NB4 (cell line): Measurements from ENCODE around the gene ARRB2.
"Not testable (repeated sequence)": the region's sequence is repeated elsewhere in the genome, so short reads cannot be mapped to it uniquely, and the experiment has no call there.

Source experiments
- TF ChIP-seq, protein P1 (sequence below): IDR thresholded peaks from one replicate; pipeline ENCODE4 v1.5.1; 2012; ENCODE audit warnings: low read depth, low read length
- TF ChIP-seq, protein P2 (sequence below): IDR thresholded peaks from 2 replicates; pipeline ENCODE4 v1.6.1; 2011; ENCODE audit warnings: low read depth, low read length

DNA sequence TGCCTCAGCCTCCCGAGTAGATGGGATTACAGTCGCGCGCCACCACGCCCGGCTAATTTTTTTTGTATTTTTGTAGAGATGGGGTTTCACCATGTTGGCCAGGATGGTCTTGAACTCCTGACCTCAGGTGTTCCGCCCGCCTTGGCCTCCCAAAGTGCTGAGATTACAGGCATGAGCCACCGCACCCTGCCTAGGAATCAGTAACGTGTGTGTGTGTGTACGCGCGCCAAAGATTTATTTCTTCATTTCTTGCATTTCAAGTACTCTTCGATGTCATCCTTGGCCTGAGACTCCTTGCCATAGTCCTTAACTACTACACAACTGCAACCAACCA lies 5.9 kb upstream of the ARRB2 start:
- TF ChIP-seq, protein P1, sequence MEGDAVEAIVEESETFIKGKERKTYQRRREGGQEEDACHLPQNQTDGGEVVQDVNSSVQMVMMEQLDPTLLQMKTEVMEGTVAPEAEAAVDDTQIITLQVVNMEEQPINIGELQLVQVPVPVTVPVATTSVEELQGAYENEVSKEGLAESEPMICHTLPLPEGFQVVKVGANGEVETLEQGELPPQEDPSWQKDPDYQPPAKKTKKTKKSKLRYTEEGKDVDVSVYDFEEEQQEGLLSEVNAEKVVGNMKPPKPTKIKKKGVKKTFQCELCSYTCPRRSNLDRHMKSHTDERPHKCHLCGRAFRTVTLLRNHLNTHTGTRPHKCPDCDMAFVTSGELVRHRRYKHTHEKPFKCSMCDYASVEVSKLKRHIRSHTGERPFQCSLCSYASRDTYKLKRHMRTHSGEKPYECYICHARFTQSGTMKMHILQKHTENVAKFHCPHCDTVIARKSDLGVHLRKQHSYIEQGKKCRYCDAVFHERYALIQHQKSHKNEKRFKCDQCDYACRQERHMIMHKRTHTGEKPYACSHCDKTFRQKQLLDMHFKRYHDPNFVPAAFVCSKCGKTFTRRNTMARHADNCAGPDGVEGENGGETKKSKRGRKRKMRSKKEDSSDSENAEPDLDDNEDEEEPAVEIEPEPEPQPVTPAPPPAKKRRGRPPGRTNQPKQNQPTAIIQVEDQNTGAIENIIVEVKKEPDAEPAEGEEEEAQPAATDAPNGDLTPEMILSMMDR = not testable (repeated sequence)
- TF ChIP-seq, protein P2, sequence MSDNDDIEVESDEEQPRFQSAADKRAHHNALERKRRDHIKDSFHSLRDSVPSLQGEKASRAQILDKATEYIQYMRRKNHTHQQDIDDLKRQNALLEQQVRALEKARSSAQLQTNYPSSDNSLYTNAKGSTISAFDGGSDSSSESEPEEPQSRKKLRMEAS = not testable (repeated sequence)
